Endothelial cell of umbilical vein (primary cell): Measurements from ENCODE around the gene LPP.

ENCODE experiments used
- EZH2 ChIP-seq: IDR thresholded peaks from 2 replicates; pipeline ENCODE4 v1.6.1; 2012; ENCODE audit warnings: borderline replicate concordance, low read depth, mild to moderate bottlenecking, moderate library complexity, low read length, inconsistent platforms; ENCODE audit not compliant: severe bottlenecking
- FOS ChIP-seq: IDR thresholded peaks from 2 replicates; pipeline ENCODE4 v1.6.1; 2011; ENCODE audit warnings: mild to moderate bottlenecking, low read length, moderate library complexity, borderline replicate concordance; ENCODE audit not compliant: insufficient read depth
- GATA2 ChIP-seq: IDR thresholded peaks from 2 replicates; pipeline ENCODE4 v1.7.0; 2011; ENCODE audit warnings: low read depth, mild to moderate bottlenecking, moderate library complexity, mixed read lengths, low read length; ENCODE audit not compliant: insufficient read length, insufficient read depth
- JUN ChIP-seq: IDR thresholded peaks from 2 replicates; pipeline ENCODE4 v1.6.1; 2011; ENCODE audit warnings: borderline replicate concordance, low read depth; ENCODE audit not compliant: insufficient read length, insufficient read depth
- MAX ChIP-seq: IDR thresholded peaks from 2 replicates; pipeline ENCODE4 v1.6.1; 2011; ENCODE audit not compliant: insufficient read depth, insufficient read length
- MYC ChIP-seq: IDR thresholded peaks from one replicate; pipeline ENCODE4 v1.6.1; 2011; ENCODE audit warnings: mild to moderate bottlenecking, low read depth, low read length
- POLR2A ChIP-seq: IDR thresholded peaks from 2 replicates; pipeline ENCODE4 v1.6.1; 2012; ENCODE audit warnings: low read depth, mild to moderate bottlenecking, control low read depth, low read length
- POLR2AphosphoS5 ChIP-seq: IDR thresholded peaks from 2 replicates; pipeline ENCODE4 v1.6.1; 2012; ENCODE audit warnings: low read depth, mild to moderate bottlenecking, control low read depth, low read length, moderate library complexity; ENCODE audit not compliant: insufficient read depth
- TF ChIP-seq, protein P1 (sequence below), 2 donors: IDR thresholded peaks; 1 replicate in 1 of 2; 2 replicates in 1 of 2; pipeline ENCODE4 v1.5.1; 2011; ENCODE audit warnings: low read length in 2 of 2, mild to moderate bottlenecking in 2 of 2, moderate library complexity in 2 of 2, control low read depth in 1 of 2, inconsistent platforms in 1 of 2, low read depth in 1 of 2; ENCODE audit not compliant: insufficient read depth in 1 of 2; ENCODE audit errors: extremely low read depth in 1 of 2

- no peak for TF ChIP-seq FOS
- TF ChIP-seq, protein P1, sequence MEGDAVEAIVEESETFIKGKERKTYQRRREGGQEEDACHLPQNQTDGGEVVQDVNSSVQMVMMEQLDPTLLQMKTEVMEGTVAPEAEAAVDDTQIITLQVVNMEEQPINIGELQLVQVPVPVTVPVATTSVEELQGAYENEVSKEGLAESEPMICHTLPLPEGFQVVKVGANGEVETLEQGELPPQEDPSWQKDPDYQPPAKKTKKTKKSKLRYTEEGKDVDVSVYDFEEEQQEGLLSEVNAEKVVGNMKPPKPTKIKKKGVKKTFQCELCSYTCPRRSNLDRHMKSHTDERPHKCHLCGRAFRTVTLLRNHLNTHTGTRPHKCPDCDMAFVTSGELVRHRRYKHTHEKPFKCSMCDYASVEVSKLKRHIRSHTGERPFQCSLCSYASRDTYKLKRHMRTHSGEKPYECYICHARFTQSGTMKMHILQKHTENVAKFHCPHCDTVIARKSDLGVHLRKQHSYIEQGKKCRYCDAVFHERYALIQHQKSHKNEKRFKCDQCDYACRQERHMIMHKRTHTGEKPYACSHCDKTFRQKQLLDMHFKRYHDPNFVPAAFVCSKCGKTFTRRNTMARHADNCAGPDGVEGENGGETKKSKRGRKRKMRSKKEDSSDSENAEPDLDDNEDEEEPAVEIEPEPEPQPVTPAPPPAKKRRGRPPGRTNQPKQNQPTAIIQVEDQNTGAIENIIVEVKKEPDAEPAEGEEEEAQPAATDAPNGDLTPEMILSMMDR (IDR thresholded peaks at IDR 0.05; ENCODE audit: extremely low read depth in 1 of 2, insufficient read depth in 1 of 2, low read depth in 1 of 2, low read length in 2 of 2): no peak
- no peak for TF ChIP-seq POLR2AphosphoS5
- TF ChIP-seq POLR2A: no peak
- no peak for TF ChIP-seq JUN
- no peak for TF ChIP-seq EZH2
- TF ChIP-seq MAX: no peak
- no peak for TF ChIP-seq MYC
- no peak for TF ChIP-seq GATA2
Measured at GRCh38 chr3:188812198-188812597, 658.2 kb downstream of the LPP start.
